Bronchial epithelial cell (primary cell): ENCODE data around the gene FARS2. TPM values are rescaled to one million over a fixed set of nuclear protein-coding genes. Genes with fewer than 3 reads are reported as not detected.

ENCODE experiments used
- DNase-seq: peaks from one replicate; pipeline ENCODE4 v3.0.0-alpha.2; 2010; ENCODE audit warnings: low read depth
- FAIRE-seq: peaks from 2 replicates; lab custom pipeline; 2011; peaks lifted over from hg19 to GRCh38; lab: Jason Lieb, UNC
- H3K27me3 ChIP-seq: 2 replicates; pipeline ENCODE4 v1.5.1; 2011; ENCODE audit warnings: low read length; ENCODE audit not compliant: control insufficient read depth, insufficient read depth
- H3K36me3 ChIP-seq: 2 replicates; pipeline ENCODE4 v1.5.1; 2011; ENCODE audit warnings: low read length; ENCODE audit not compliant: control insufficient read depth, insufficient read depth
- H3K4me3 ChIP-seq: 2 replicates; pipeline ENCODE4 v1.5.1; 2011; ENCODE audit warnings: mild to moderate bottlenecking, low read depth, low read length, control low read depth
- total RNA-seq: library from RNA; depleted of rRNA; stranded (reverse); fragments of >200 nt; gene quantifications from 2 replicates; pipeline ENCODE4 v1.2.1, GENCODE V29; 2014
- TF ChIP-seq, protein P1 (sequence below): IDR thresholded peaks from 2 replicates; pipeline ENCODE4 v1.5.1; 2011; ENCODE audit warnings: mild to moderate bottlenecking, moderate library complexity, low read length, control low read depth, inconsistent platforms; ENCODE audit not compliant: insufficient read depth, severe bottlenecking

The FARS2 gene
- total RNA-seq, 1 donor from 2014 or later = 27.4 TPM

- Histone ChIP-seq H3K36me3 (peaks cover 2% of the 10 kb centered on the region), H3K4me3 (no peak overlapping the region), H3K27me3 (no peaks in the 10 kb centered on the region)
- TF ChIP-seq, protein P1, sequence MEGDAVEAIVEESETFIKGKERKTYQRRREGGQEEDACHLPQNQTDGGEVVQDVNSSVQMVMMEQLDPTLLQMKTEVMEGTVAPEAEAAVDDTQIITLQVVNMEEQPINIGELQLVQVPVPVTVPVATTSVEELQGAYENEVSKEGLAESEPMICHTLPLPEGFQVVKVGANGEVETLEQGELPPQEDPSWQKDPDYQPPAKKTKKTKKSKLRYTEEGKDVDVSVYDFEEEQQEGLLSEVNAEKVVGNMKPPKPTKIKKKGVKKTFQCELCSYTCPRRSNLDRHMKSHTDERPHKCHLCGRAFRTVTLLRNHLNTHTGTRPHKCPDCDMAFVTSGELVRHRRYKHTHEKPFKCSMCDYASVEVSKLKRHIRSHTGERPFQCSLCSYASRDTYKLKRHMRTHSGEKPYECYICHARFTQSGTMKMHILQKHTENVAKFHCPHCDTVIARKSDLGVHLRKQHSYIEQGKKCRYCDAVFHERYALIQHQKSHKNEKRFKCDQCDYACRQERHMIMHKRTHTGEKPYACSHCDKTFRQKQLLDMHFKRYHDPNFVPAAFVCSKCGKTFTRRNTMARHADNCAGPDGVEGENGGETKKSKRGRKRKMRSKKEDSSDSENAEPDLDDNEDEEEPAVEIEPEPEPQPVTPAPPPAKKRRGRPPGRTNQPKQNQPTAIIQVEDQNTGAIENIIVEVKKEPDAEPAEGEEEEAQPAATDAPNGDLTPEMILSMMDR = no peak
- no peak for FAIRE-seq
- no peak for DNase-seq
These were observed 44.0 kb upstream of the FARS2 start for GRCh38 chr6:5217356-5217755.

- H3K36me3 ChIP-seq = peaks cover 1% of the 10 kb centered on the region
- FAIRE-seq (no peak), DNase-seq (no peak)
- H3K4me3 ChIP-seq = no peak overlapping the region
- H3K27me3 ChIP-seq = no peaks in the 10 kb centered on the region
- TF ChIP-seq, protein P1 = no peak
These were observed 42.2 kb upstream of the FARS2 start for GRCh38 chr6:5219011-5219691.

GRCh38 chr6:5220443-5220842 lies 40.9 kb upstream of the FARS2 start:
- TF ChIP-seq, protein P1 = no peak
- H3K36me3 ChIP-seq = peaks cover 1% of the 10 kb centered on the region
- H3K4me3 ChIP-seq = no peak overlapping the region
- H3K27me3 ChIP-seq = no peaks in the 10 kb centered on the region
- FAIRE-seq = no peak
- no peak for DNase-seq

DNA sequence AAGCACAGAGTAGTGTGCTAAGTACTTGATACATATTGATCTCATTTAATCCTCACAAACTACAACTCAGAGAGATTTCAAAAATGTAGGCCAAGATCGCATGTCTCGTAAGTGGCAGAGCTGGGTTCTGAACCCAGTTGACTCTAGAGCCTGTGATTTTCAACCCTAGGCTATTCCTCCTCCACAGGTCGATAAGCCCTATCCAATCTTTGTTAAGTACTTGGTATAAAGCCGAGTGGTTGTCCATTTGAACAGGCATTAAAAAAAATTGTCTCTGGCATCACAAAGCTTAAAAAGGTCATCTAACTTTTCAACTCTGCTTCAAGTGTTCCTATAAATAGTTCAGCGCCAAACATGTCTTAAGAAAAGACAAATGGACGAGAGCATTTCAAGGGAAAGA lies 38.0 kb upstream of the FARS2 start:
- H3K36me3 ChIP-seq = peaks cover 1% of the 10 kb centered on the region
- no peak overlapping the region for H3K4me3 ChIP-seq
- DNase-seq (no peak), FAIRE-seq (no peak)
- H3K27me3 ChIP-seq = no peaks in the 10 kb centered on the region
- TF ChIP-seq, protein P1 = no peak

DNA sequence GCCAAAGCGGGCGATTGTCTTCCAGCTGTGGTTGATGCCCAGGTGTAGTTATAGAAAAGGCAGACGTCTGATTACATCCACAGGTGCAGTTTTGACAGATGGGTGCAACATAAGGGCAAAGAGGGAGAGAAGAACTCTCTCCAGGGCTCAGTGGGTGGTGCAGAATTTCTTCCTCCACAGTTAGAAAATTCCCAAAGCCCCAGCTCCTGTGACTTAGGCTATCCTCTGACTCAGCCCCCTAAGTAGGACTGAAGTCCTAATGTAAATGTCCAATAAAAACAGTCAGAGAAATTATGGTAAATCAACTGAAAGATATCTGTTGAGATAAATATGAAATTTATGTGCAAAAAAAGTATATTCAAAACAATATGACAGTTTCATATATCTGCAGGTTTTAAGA lies 32.0 kb upstream of the FARS2 start:
- TF ChIP-seq, protein P1 = no peak
- DNase-seq (no peak), FAIRE-seq (no peak)
- Histone ChIP-seq H3K36me3 (no peaks in the 10 kb centered on the region), H3K27me3 (no peaks in the 10 kb centered on the region), H3K4me3 (no peak overlapping the region)

DNA sequence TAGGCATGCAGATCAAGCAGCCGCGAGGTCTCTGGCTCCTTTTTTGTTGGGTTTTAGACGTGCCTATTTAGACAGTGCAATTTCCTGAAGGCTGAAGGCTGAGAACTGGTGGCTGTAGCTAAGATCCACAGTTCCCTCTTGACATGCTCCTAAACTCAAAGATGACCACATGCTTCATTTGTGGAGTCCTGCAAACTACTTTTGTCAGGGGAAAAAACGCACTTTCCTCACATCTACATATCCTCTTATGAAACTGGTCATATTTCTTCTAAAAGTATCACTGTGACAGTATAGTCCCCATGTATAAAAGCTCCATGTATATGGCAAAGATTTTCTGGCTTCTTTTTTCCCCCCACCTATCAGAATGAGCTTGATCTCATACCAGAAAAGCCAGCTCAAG lies 31.2 kb upstream of the FARS2 start:
- Histone ChIP-seq H3K4me3 (no peak overlapping the region), H3K36me3 (no peaks in the 10 kb centered on the region), H3K27me3 (no peaks in the 10 kb centered on the region)
- FAIRE-seq = no peak
- TF ChIP-seq, protein P1 = no peak
- DNase-seq = no peak
